Measurements from ENCODE around the gene C2orf74. TPM values are rescaled to one million over a fixed set of nuclear protein-coding genes. Genes with fewer than 3 reads are reported as not detected.
A peak's percentile ranks its signal among the peaks of the same experiment; 100 is the strongest.
"Not testable (repeated sequence)": the region's sequence is repeated elsewhere in the genome, so short reads cannot be mapped to it uniquely, and the experiment has no call there.

Gene C2orf74
- polyA plus RNA-seq, 1 experiment = 6.5 TPM

DNA sequence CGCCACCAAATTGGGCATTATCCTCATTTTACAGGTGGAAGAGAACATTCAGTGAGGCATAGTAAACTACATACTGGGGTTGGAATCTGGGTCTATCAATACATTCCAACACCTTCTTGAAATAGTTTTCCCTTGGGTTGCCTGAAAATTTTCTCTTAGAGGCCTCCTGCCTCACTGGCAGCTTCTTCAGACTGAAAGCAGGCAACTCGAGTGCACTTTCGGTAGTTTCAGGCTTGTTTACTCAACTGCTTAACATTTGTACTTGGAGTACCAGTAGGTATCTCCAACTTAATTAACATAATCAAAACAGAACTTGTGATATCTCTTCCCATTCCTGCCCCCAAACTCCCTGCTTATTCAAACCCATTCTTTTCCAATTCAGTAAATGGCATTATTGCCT is 36.2 kb upstream of the C2orf74 start:
- DNase-seq (ENCODE audit: low read depth) = no peak
- Histone ChIP-seq H3K36me3 (ENCODE audit: control insufficient read depth, insufficient read depth, low read length) (no peaks in the 10 kb centered on the region), H3K27me3 (ENCODE audit: control insufficient read depth, insufficient read depth, low read length) (no peaks in the 10 kb centered on the region), H3K4me3 (ENCODE audit: low read depth, low read length) (no peak overlapping the region)
- ChIA-PET POLR2A (no interaction called here), CTCF (interaction anchor here (1.1 kb wide), 1 partner anchor 26 kb away, joined by 3 read pairs; no protein-coding TSS in a partner anchor)
- TF ChIP-seq CTCF (IDR thresholded peaks at IDR 0.05; ENCODE audit: insufficient read depth, low read depth, low read length) = no peak

- H3K4me3 ChIP-seq (ENCODE audit: low read depth, low read length); H3K36me3 ChIP-seq (ENCODE audit: control insufficient read depth, insufficient read depth, low read length); CTCF ChIA-PET; DNase-seq (ENCODE audit: low read depth); H3K27me3 ChIP-seq (ENCODE audit: control insufficient read depth, insufficient read depth, low read length): not testable (repeated sequence)
- POLR2A ChIA-PET = interaction anchor here (0.6 kb wide), 1 partner anchor 750 kb away, joined by 3 read pairs; no protein-coding TSS in a partner anchor
Observed at GRCh38 chr2:61128122-61128521, 33.9 kb upstream of the C2orf74 start.

DNA sequence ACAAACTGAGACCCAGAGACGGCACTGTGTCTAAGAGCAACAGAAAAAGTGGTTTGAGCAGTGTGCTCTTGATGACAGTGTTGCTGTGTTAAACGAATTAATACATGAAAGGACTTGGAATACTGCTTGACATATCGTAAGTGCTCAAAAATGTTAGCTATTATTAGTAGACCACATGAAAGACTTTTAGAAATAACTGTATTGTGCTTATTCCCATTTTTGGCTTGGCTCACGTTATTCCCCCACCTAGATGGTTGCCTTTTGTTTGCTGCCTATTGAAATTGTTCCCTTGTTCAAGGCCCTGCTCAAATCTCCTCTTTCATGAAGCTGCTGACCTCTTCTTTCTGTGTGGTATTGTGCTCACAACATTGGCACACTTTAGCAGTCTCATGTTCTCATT is 27.8 kb upstream of the C2orf74 start:
- CTCF ChIA-PET = interaction anchor here (1.4 to 2.4 kb wide), 6 partner anchors 10 to 764 kb away, joined by 3 to 10 read pairs (median 4); no protein-coding TSS in a partner anchor
- POLR2A ChIA-PET = no interaction called here

GRCh38 chr2:61135510-61135909 is 26.5 kb upstream of the C2orf74 start:
- DNase-seq (ENCODE audit: low read depth) = no peak
- CTCF ChIA-PET = interaction anchor here (0.6 to 2.4 kb wide), 16 partner anchors 8 to 775 kb away, joined by 3 to 10 read pairs (median 4); no protein-coding TSS in a partner anchor
- TF ChIP-seq CTCF (IDR thresholded peaks at IDR 0.05; ENCODE audit: insufficient read depth, low read depth, low read length) = peak; percentile 40
- Histone ChIP-seq H3K36me3 (ENCODE audit: control insufficient read depth, insufficient read depth, low read length) (no peaks in the 10 kb centered on the region), H3K27me3 (ENCODE audit: control insufficient read depth, insufficient read depth, low read length) (no peaks in the 10 kb centered on the region), H3K4me3 (ENCODE audit: low read depth, low read length) (no peak overlapping the region)
- POLR2A ChIA-PET = no interaction called here

More for the DNA sequence above, 27.8 kb upstream of the C2orf74 start:
- no peak for DNase-seq (ENCODE audit: low read depth)
- H3K27me3 ChIP-seq (ENCODE audit: control insufficient read depth, insufficient read depth, low read length) = no peaks in the 10 kb centered on the region
- no peak overlapping the region for H3K4me3 ChIP-seq (ENCODE audit: low read depth, low read length)
- no peak for TF ChIP-seq CTCF (IDR thresholded peaks at IDR 0.05; ENCODE audit: insufficient read depth, low read depth, low read length)
- no peaks in the 10 kb centered on the region for H3K36me3 ChIP-seq (ENCODE audit: control insufficient read depth, insufficient read depth, low read length)

DNA sequence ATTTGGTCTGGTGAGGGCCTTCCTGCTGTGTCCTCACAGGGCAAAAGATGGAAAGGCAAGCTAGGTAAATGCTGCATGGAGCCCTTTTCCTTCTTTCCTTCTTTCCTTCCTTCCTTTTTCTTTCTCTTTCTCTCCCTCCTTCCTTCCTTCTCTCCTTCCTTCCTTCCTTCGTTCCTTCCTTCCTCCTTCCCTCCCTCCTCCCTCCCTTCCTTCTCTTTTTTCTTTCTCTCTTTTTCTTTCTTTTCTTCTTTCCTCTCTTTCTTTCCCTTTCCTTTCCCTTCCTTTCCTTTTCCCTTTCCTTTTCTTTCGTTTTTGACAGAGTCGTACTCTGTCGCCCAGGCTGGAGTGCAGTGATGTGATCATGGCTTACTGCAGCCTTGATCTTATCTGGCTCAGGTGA is 23.1 kb upstream of the C2orf74 start:
- DNase-seq (ENCODE audit: low read depth) = no peak
- Histone ChIP-seq H3K36me3 (ENCODE audit: control insufficient read depth, insufficient read depth, low read length) (no peaks in the 10 kb centered on the region; the same call in 1 of the 2 replicates), H3K4me3 (ENCODE audit: low read depth, low read length) (no peak overlapping the region), H3K27me3 (ENCODE audit: control insufficient read depth, insufficient read depth, low read length) (no peaks in the 10 kb centered on the region)
- POLR2A ChIA-PET = no interaction called here
- TF ChIP-seq CTCF (IDR thresholded peaks at IDR 0.05; ENCODE audit: insufficient read depth, low read depth, low read length) = no peak
- CTCF ChIA-PET = interaction anchor here (0.6 to 1.0 kb wide), 3 partner anchors 519 to 846 kb away, joined by 3 to 5 read pairs (median 4); no protein-coding TSS in a partner anchor

DNA sequence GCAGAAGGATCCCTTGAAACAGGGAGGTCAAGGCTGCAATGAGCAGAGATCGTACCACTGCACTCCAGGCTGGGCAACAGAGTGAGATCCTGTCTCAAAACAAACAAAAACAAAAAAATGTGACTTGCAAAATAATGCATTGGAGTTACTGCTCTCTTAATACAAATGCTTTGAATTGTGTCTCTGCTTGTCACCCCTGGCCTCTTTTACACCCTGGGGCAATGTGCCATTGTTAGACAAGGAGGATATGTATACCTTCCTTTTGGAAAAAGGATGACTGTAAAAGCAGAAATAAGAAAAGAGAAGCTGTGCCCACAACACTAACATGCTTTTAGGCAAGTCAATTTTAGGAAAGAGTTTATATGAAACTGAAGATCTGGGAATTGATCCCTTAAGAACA is 20.8 kb upstream of the C2orf74 start:
- TF ChIP-seq CTCF (IDR thresholded peaks at IDR 0.05; ENCODE audit: insufficient read depth, low read depth, low read length) = no peak
- H3K27me3 ChIP-seq (ENCODE audit: control insufficient read depth, insufficient read depth, low read length) = no peaks in the 10 kb centered on the region
- ChIA-PET CTCF (no interaction called here), POLR2A (no interaction called here)
- H3K4me3 ChIP-seq (ENCODE audit: low read depth, low read length) = no peak overlapping the region
- no peak for DNase-seq (ENCODE audit: low read depth)
- no peaks in the 10 kb centered on the region; the same call in 1 of the 2 replicates for H3K36me3 ChIP-seq (ENCODE audit: control insufficient read depth, insufficient read depth, low read length)
